Hindlimb muscle (tissue), 1 donor: ENCODE measurements around the gene HVCN1. TPM values are rescaled to one million over a fixed set of nuclear protein-coding genes. Genes with fewer than 3 reads are reported as not detected.
"Not testable (repeated sequence)": the region's sequence is repeated elsewhere in the genome, so short reads cannot be mapped to it uniquely, and the experiment has no call there.

ENCODE experiments used
- DNase-seq: peaks from one replicate; pipeline ENCODE4 v3.0.0-alpha.2; 2013
- polyA plus RNA-seq: library from polyadenylated mRNA; unstranded; fragments of 120-200 nt; gene quantifications from one replicate; pipeline ENCODE4 v1.2.1, GENCODE V29; 2013; ENCODE audit not compliant: insufficient read length

Gene HVCN1
- polyA plus RNA-seq, 1 donor, result 4.4 TPM

- no peak for DNase-seq
These were observed 21.2 kb downstream of the HVCN1 start for GRCh38 chr12:110667671-110668070.

DNA sequence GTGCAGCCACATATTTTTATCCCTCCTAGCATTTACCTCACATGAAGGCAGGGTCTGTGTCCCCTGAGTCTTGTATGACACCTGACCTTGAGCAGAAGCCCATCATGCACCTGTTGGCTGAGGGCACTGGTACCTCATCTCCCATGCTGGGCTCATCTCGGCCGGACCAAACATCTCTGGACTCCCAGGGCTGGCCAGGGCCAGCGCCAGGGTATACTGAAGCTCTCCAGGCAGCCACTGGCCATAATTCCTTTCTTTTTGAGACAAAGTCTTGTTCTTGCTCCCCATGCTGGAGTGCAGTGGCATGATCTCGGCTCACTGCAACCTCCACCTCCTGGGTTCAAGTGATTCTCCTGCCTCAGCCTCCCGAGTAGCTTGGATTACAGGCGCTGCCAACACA, 22.0 kb downstream of the HVCN1 start:
- DNase-seq, result no peak

DNA sequence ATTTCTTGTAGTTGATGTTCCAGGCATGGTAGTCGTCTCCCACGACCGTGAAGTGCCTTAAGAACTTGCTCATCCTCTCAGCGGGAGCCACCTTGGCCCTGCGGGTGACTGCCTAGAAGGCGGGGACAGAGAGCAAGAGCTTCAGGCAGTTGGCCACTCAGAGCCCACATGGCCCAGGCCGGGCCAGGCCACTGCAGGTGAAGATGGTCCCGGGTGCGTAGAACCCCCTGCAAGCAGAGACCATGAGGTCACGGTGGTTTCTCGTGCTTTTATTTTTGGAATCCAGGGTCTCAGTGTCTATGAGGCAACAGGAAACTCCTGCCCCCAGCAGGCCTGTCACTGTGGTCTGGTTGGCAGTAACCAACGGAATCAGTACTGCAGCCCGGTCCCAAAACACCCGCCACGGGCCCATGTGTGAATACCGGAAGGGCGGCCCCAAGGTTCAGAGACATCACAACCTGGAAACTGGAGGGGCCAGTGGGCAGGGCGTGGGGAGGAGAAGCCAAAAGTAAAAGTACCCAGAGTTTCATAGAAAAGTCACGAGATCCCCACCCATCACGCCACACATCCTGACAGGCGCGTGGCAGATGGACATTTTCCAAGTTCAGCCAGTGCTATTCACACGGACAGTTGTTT, 27.5 kb downstream of the HVCN1 start:
- no peak for DNase-seq

DNA sequence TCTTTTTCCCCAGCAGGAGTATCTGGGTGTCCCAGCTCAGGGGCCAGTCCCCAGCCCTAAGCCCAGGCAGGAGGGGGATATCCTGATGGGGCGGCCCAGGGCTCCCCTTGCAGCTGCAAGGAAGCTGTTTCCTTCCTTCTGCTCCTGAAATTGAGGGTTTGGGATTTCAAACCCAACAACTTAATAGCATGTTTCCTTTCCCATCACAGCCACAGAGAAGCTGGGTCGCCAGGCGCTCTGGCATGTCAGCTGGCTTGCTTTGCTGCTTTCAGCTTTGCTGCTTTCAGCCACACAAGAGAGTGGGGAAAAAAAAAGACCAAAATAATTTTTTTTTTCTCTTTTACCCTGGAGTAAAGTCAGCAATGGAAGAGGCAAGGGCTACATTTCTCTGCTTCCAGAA, 30.0 kb downstream of the HVCN1 start:
- no peak for DNase-seq

- DNase-seq, result no peak
These were observed 30.7 kb downstream of the HVCN1 start for GRCh38 chr12:110658242-110658641.

DNA sequence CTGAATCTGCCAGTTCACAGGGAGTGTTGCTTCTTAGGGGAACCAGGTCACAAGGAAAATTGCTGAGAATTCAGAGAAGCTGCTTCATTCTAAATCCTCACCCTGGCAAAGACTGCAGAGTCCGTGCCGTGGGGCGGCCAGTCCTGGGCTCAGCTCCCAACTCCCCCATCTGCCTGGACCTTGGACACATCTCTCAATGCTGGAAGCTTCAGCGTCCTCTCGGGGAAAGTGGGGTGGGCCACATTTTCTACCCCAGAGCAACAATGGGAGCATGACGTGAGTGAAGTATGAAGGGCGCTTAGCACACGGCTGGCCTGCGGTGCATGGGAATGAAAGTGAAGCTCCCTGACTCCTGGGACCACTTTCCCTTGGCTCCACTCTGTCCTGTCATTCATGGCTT, 31.2 kb downstream of the HVCN1 start:
- no peak for DNase-seq

DNA sequence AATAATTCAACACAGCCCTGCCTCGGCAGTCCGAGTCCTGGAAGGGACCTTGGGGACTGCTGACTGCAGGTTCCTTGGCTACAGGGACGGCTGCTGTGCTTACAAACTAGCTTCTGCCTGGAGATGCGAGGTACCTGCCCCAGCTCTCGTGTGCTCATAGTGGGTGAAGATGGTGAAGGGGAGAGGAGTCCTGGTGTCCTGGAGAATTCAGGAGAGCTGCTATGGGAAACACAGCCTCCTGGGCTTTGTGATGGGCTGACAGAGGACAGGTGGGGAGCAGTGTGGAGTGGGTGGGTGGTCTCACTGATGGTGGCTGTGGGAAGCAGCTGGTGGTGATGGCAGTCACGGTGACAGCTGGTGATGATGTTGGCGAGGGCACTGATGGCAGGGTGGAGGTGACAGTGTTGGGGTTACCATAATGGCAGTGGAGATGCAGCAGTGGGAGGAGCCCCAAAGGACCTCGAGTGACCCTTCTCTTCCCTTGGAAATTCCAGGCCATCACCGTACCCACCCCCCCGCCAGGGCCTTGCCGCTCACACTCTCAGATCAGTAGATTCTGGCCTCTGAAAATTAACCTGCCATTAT, 32.8 kb downstream of the HVCN1 start:
- no peak for DNase-seq

- DNase-seq, result not testable (repeated sequence)
These were observed 34.7 kb downstream of the HVCN1 start for GRCh38 chr12:110654238-110654637.

GRCh38 chr12:110649341-110649847, 39.5 kb downstream of the HVCN1 start:
- DNase-seq, result no peak

- no peak for DNase-seq
These were observed 41.3 kb downstream of the HVCN1 start for GRCh38 chr12:110647631-110648040.

DNA sequence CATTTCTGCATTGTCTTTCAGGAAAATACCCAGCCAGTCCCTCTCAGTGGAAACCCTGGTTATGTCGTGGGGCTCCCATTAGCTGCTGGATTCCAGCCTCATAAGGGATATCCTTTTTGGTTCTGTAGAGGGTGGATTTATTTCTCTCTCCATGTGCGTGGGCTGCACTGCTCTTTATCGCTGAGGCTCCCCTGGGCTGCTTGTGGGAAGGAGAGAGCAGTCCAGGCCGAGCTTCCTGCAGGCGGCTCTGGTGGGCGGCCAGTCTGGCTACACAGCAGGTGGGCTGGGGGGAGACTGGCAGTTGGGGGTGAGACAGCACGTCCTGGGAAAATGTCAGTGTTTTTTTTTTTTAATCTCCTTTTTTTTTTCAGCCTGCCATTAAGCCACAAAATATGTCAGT, 47.4 kb downstream of the HVCN1 start:
- DNase-seq, result no peak

DNA sequence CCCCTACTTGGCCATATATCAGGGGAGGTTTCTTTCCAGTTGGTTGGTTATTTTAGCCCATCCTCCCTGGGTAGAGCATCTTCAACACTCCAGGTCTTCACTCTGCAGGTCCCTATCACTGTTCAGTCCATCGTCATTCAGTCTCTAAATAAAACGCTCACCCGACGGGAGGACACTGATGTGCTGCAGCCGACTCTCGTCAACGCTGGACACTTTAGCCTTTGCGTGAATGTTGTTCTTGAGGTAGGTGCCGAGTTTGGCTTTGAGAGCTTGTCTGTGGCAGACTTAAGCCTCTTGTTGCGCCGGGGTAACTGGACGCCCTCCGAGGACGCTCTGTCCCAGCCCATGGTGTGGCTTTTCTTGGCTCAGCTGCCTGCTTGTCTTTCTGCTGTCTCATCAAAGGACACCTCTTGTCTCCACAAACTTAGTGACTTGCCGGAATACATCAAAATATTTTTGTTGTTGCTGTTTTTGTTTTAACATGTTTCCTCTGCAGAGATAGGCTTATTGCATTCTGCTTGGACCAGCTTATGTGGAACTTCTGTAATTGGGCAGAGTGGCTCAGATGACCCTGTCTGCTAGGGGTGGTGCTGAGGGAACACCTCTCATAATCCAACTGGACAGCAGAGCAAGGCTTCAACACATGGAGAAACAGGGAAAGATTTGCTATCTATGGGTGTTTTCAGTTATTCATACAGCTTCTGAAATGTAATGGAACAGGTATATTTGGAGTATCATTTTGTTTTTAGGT, 48.5 kb downstream of the HVCN1 start:
- DNase-seq, result no peak

DNA sequence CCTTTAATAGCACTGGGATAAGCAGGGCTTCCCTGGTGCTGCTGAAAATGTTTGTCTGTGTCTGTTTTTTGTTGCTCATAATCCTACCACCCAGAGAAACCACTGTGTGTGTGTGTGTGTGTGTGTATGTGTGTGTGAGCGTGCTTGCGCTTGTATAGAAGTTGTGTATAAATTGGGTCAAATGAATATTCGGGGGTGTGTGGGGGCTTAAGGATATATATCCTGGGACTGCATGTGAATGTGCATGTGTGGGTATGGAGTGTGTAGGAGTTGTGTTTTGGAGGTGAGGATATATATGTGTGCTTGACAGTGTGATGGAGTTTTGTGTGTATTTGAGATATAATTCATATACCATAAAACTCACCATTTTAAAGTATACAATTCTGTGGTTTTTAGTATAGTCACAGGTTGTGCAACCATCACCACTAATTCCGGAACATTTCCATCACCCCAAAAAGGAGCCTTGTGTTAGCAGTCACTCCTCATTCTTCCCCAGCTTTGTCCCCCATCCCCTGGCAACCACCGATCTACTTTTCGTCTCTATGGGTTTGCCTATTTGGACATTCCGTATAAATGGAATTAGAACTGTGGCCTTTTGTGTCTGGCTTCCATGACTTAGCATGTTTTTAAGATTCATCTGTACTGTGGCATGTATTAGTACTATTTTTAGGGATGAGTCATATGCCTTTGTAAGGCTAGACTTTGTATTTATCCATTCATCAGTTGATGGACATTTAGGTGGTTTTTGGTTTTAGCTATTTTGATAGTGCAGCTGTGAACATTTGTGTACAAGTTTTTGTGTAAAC, 49.4 kb downstream of the HVCN1 start:
- no peak for DNase-seq

DNA sequence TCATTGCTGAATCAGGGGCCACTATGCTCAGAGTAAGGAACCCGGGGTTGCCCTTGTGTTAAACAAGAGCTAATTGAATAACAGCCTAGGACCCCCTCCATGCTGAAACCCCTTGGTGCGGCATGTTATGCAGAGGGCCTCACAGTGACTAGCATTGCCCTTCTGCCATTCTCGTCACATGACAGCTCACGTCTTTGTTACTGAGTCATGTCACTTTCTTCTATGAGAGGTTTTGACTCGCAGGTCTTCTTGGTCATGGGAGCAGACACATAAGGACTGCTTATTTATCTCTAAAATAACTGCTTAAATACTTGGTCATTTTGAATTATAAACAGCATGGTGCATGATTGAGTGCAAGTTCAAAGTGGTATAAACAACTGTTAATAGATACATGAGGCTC, 50.1 kb downstream of the HVCN1 start:
- no peak for DNase-seq

- no peak for DNase-seq
These were observed 51.0 kb downstream of the HVCN1 start for GRCh38 chr12:110637869-110638441.

DNA sequence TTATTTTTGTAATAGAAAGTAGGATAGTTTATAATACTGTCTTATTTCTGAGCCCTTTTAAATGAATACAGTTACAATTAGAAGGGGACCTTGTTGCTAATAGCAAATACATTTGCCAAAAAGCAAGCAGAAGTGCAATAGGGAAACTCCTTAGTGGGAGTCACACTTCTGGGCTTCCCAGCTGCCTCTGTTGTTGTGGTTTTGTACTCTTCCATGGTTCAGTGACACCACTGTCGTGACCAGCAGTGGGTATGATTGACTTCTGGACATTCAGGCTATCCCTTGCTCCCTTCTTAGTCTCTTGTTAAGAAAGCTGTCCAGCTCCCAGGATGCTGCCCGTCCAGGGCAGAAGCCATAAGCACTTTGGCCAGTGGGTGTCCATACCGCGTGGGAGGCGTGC, 52.4 kb downstream of the HVCN1 start:
- DNase-seq, result no peak

GRCh38 chr12:110635055-110635454, 53.9 kb downstream of the HVCN1 start:
- no peak for DNase-seq

DNA sequence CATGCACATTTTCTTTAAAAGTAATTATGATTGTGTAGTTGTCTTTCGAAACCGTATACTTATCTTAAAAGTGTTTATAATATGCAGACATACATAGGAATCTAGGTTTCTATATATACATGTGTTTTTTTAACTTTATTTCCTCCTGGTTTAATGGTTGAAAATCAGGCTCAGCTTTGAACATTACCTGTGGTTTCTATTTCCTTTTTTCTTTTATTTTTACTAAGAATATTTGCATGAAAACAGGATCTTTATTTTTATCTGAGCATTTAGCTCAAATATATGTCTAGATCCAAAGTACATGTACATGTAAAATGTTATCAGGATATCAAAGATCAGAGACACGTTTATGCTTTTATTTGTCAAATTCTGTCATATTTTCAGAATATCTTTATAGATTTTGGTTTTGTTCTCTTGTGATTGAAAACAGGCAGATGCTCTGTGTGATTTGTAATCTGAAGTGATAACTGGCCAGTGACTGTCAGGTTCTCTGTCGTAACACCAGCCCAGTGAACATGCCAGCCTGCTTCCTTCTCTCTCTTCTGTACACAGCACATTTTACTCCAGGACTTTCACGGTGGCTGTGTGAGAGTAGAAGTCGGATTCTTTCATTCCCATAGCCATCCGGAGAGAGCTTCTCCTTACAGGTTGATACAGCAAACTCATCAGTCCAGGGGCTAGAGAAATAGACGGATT, 61.3 kb downstream of the HVCN1 start:
- DNase-seq, result no peak

- DNase-seq, result no peak
These were observed 66.3 kb downstream of the HVCN1 start for GRCh38 chr12:110622582-110622981.

DNA sequence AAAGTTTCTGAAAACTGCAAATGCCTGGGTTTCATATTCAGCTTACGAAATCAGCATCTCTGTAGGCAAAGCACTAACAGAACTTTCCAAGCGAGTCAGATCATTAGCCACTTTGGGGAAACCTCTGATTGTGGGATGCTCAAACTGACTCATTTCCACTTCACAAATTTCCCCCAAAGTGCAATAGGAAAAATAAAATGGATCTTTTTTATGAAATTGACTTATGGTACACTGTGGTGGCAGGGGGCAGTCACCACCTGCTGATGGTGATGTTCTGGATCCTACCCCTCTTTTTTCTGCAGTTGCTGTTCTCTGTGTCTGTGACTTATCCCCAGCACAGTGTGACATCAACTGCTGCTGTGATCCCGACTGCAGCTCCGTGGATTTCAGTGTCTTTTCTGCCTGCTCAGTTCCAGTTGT, 69.4 kb downstream of the HVCN1 start:
- no peak for DNase-seq

DNA sequence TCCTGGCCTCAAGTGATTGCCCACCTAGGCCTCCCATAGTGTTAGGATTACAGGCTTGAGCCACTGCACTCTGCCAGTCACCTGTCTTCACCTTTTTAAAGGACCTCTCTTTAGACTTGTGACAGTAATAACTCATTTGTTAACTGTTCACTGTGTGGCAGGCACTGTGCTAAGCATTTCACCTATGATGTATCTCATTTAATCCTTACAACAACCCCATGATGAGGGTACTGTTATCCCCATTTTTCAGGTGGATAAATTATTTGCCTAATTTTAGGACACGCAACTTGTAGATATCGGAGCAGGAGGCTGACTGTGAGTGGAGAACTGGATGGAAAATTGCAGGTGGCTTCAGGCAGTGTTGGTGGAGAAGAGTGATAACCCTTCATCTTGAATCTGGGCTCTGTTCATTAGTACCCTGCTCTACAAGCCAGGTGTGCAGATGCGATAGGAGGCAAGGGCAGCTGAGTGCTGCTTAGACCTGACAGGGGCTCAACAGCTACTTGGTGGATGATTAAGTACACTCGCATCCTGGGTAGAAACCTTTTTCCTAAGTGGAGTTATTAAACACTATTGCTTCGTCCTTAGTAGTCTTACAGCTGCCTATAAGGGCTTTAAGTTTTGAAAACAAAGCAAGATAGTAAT, 72.3 kb downstream of the HVCN1 start:
- no peak for DNase-seq
